HG03196 (cell line): ENCODE results near the gene LSP1.

ENCODE experiments used
- ATAC-seq: cut with Tn5 transposase; IDR thresholded peaks from one replicate; pipeline ENCODE4 v1.9.1; 2021; ENCODE audit not compliant: unreplicated experiment

The LSP1 gene

DNA sequence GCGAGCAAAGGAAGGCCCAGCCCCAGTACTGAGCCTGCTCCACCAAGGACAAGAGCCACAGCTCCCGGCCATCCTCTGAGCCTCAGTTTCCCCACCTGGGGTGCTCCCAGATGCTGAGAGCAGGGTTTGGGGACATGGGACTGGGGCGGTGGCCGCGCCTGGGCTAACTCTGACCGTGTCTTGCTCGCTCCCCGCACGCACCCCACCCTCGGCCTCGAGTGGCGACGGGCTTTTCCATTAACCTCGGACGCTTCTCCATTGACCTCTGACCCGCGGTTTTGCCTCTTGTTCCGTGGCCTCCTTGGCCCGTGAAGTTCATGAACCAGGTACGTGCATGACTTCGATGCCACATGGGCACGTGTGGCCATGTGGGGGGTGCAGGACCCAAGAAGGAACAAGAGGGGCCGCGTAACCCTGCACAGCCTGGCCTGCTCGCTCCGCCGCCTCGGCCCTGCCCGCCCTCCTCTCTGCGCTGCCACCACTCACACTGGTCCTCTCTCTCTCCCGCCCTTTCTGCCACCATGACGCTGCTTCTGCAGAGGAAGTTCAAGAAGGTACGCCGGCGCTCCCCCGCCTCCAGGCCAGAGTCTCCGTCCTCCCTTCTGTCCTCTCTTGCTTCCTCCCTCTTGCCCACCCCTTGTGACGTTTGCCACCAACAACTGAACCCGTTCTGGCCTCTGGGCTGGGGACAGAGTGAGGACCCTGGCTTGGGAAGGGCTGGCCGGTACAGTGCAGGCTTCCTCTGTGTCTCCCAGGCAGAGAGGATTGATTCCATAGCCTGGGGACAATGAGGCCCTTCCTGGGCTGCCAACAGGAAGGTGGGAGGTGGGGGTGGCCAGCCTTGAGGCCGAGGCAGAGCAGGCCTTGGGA lies 73.5 kb downstream of the LSP1 start:
- no peak for ATAC-seq

DNA sequence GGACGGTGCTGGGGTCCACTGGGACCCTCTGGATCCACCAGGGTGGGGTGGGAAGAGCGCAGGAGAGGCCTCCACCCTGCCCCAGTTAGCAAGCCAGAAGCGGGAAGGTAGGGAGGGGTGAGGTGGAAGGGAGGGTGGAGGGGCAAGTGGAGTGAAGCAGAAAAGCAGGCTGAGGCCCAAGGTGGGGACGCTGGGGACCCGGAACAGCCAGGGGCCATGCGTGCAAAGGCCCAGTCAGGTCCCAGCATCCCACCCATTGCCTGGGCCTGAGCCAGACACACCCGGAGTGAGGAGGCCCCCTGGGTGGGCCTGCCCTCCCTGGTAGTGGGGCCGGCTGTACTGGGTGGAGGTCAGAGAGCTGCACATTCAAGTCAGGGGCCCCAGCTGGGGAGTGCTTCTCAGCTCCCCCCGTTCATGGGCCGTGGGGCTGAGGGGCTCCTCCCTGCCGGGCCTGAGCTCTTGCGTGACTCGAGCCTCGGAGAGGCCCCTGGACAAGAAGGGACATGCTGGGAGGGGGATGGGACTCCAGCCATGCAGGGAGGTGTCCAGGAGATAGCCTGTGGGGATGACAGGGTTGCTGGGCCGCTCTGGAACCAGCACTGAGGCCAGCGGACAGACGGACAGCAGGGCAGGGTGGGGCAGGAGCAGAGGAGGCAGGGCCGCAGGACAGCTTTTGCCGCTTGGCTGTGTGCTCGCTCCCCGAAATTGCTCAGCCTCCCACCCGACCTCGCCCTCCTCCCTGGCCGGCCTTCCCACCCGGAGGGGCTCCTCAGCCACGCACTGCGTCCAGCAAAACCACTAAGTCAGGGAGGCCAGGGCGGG lies 74.4 kb downstream of the LSP1 start:
- no peak for ATAC-seq

DNA sequence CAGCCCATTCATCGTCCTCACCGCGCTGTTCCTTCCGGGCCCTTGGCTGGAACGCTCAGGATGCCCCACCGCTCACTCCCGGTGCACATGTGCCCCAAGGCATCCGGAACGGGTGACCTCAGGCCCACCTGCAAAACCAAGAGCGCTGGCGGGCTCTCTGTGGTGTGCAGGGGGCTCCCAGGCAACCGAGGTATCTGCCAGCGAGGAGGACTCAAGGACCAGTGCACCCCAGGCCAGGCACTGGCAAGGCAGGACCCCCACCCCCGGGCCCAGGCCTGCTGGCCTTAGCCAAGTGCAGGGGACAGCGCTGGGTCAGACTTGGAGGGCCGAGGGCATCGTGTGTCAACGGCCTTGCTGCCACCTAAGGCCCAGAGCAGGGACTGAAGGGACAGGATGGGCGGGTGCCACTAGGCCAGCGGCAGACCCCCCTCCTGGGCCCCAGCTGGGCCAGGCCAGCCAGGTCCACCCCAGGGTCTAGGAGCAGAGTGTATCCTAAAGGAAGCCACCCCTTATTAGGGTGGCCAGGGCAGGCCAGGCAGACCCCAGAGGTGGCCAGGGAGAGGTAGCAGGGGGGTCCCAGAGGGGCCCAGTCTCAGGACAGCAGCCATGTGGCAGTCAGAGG lies 75.1 kb downstream of the LSP1 start:
- ATAC-seq, result no peak

DNA sequence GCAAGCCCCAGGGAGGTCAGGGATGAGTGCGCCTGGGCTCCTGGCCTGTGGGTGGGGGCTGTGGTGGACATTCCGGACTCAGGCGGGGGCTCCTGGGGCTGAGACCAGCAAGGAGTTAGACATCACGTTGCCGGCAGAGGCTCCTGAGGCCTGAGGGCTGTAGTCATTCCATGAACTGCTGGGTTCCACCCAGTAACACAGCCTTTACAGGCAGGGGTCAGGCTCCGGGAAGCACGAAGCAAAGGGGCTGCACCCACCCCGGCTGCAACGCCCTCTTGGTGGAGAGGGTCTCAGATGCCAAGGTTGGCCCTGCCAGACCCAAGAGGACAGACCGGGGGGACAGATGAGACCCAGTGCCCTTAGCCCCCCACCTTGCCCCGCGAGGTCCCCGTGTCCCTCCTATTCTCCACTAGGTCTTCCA lies 75.6 kb downstream of the LSP1 start:
- ATAC-seq, result no peak

DNA sequence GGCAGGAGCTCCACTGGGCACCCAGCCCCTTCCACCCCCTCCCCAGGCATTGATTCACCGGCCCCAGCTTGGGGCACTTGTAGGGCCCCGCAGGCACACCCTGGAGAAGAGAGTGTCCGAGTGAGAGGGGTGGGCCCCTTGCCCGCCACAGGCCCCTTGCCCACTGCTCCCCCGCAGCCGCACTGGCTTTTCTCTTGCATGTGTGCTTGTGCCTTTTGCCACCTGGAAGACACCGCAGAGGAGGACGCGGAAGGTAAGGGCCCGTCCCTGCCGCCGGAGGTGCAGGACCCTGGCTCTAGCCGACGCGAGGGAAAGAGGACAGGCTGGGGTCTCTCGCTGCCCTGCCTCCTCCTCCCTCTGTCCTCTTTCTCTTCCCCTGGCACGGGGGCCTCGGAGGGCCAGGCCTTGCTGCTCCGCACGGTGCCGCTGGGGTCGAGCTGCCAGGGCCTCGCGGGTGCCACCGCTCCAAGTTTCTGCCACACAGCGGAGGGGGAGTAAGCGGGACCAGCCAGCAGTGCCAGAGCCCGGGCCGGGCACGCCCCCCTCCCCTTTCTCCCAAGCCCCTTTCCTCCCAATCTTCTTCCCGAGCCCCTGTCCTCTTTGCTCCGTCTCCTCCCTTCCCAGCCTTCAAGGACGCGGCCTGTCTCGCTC lies 76.1 kb downstream of the LSP1 start:
- no peak for ATAC-seq

DNA sequence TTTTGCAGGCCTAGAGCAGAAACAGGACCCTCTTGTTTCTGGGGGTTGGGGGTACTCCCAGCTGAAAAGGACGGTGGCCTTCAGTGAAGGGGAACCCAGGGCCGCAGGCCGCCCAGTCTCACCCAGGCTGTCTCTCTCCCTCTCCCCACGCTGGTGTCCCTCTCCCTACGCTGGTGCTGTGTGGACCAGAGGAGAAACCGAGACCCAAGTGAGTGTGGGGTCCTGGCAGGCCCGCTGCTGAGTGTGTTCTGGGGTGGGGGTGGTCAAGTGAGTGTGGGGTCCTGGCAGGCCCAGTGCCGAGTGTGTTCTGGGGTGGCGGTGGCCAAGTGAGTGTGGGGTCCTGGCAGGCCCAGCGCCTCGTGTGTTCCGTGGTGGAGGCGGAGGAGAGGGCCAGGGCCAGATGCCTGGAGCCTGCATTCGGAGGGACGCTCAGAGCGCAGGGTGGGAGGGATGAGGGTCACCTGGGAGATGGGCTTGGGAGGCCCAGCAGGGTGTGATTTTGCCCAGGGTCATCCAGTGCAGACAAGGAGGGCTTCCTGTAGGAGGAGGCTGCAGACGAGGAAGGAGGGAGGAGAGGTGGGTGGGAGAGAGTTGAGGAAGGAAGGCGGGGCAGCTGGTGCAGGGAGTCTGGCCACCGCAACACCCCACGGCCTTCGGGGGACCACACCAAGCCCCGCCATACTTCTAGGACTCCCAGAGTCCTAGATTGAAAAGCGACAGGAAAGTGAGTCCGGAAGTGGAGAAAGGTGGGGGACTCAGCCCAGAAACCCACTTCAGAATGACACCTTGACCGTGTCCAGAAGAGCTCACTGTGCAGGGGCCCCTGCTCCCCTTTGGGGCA lies 77.0 kb downstream of the LSP1 start:
- ATAC-seq, result no peak

DNA sequence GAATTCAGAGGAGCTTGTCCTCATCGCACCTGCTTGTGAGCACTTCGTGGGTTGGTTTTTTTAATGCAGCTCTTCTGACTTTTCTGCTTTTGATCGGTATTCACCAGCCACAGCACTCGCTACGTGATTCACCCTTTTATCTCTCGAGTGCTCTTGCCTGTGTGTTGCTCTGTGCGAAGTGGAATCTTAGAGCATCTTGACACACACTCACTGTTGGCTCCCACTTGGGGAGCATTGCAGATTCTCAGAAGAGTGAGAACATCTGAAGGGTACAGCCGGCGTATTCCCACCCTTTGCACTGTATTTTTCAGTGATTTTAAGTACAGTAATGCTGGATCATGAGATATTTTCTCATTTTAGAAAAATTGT lies 77.6 kb downstream of the LSP1 start:
- no peak for ATAC-seq

DNA sequence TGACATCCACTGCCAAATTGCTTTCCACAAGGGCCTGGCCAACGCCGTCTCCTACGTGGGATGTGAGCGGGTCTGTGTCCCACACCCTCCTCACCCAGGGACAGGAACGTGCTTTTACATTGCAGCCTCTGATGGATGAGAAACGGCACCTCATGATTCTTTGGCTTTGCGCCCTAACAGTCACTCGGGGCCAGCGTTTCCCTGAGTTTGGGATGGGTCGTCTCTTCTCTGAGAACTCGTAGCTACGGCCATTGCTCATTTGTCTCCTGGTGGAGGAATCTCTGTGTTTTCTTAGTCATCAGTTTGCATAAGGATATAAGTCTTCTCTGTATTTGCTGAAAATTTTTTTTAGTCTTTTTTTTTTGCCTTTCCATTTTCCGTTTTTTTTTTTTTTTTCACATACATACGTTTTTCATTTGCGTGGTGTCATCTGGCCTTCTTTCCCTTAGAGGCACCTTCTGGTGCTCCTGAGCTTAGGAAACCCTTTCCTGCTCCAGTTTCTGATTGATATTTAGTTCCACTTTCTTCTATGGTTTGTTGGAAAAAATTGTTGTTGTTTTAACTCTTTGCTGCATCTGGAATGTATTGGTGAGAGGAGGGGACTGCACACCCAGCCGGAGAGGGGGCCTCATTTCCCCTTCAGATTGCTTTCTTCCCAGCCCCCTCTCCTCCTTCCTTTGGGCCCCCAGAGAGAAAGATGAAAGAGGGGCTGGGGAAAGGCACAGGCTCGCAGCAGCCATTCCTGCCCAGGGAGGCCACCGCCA lies 78.6 kb downstream of the LSP1 start:
- ATAC-seq, result no peak

DNA sequence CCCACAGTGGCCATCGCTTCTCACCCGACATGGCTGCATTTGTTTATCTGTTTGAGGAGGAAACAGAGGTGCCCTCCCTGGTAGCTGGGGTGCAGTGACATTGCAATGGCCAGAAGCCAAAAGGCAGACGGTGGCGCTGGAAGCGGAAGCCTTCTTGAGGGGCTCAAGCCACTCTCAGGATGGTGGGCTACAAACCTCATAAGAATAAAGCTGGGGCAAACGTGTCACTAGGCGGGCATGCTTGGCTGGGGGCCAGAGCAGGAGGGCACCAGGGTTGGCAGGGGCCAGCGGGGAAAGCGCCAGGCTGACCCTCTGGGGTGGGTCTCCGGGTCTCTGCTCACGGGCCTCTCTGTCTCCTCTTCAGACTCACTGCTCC lies 79.2 kb downstream of the LSP1 start:
- no peak for ATAC-seq

DNA sequence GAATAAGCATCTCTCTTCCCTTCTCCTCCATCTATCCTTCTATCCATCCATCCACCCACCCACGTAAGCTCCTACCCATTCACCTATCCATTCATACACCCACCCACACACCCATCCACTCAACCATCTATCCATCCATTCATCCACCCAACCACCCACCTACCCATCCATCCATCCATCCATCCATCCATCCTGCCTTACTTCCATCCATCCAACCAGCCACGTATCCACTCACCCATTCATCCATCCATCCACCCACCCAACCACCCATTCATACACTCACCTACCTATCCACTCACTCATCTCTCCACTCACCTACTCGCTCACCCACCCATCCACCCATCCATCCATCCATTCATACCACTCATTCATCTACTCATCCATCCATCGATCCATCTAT lies 79.8 kb downstream of the LSP1 start:
- no peak for ATAC-seq

DNA sequence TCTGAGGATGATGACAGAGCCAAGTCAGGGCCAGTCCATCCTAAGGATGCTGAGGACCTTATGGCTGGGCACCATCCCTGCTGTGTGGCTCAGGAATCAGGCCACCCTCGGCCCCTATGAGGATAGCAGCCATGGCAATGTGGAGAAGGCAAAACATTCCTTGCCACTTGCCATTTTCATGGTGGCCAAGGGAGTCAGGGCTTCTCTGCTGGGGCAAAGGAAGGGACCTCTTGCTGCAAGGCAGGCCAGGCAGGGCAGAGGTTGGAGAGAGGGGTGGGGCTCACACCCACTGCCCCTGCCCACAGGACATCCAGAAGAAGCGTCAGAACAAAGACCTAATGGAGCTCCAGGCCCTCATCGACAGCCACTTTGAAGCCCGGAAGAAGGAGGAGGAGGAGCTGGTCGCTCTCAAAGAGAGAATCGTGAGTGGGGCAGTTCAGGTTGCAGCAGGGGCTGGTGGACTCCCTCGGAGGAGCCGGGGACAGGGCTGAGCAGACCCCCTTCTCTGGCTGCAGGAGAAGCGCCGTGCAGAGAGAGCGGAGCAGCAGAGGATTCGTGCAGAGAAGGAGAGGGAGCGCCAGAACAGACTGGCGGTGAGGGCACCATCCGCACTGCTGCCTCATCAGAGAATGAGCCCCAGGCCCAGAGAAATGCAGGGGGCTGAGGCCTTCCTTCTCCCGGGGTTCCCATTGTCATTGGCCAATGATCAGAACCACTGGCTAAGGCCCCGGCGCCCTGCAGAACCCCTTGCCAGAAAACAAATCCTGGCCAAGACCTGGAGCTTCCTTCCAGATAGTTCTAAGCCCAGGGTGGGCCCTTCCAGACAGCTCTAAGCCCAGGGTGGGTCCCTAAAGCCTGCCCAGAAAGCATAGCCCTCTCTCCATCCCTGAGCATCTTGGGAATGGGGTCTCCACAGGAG lies 80.8 kb downstream of the LSP1 start:
- no peak for ATAC-seq

DNA sequence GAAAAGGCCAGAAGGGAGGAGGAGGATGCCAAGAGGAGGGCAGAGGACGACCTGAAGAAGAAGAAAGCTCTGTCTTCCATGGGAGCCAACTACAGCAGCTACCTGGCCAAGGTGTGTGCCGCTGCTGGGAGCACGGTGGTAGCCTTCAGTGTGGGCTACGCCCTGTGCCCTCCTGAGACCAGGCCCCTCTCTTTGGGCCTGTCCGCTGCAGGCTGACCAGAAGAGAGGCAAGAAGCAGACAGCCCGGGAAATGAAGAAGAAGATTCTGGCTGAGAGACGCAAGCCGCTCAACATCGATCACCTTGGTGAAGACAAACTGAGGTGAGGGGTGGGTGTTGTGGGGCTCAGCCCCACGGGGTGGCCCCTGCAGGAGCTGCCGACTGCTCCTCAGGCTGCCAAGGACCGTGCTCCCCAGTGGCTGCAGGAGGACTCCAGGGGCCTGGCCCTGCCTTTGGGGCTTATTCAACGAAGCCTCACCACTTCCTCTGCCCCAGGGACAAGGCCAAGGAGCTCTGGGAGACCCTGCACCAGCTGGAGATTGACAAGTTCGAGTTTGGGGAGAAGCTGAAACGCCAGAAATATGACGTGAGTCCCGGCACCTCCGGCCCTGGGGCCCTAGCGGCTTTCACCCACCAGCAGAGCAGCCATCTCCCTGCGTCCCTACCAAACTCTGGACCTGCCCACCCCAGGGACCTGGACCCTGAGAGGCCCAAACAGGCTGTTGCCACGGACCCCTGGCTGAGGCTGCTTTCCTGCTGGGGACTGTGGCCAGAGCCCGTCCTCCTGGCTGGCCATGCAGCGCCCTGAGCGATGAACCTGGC lies 81.7 kb downstream of the LSP1 start:
- no peak for ATAC-seq

DNA sequence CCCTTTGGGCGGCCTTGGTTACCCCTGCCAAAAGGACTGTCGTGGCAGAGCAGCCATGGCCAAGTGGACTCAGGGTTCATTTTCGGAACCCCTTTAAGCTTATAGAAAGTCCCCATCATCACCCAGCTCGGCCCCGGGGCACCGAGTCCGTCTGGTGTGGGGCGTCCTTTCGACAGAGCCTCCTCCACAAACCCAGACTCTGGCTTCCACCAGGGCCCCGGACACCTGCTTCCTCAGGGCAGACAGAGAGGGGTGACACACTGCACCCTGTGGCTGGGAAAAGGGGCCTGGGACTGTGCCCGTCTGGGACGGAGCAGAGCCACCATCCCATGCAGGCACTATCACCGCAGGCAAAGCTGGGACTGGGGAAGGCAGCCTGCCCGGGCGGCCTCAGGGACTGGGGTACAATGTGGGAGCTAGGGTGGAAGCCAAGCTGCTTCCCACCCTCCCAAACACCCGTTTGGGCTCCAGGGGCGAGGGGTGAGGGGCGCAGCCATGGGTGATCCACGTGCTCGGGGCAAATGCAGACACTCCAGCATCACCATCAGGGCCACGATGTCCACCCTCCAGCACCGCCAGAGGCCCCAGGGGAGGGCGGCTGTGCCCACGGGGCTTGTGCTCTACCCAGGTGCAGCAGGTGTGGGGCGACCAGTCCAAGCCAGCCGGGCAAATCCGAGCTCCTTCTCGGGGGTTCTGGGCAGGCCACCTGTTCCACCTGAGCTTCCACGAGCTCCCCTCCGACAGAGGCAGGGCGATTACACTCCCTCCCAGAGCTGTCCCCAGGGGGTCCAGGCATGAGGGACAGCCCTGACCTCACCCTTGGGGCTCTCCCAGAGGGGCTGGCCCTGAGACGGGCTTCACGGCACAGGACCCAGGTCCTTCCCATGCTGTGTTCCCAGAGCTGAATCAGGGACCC lies 82.5 kb downstream of the LSP1 start:
- ATAC-seq, result no peak

DNA sequence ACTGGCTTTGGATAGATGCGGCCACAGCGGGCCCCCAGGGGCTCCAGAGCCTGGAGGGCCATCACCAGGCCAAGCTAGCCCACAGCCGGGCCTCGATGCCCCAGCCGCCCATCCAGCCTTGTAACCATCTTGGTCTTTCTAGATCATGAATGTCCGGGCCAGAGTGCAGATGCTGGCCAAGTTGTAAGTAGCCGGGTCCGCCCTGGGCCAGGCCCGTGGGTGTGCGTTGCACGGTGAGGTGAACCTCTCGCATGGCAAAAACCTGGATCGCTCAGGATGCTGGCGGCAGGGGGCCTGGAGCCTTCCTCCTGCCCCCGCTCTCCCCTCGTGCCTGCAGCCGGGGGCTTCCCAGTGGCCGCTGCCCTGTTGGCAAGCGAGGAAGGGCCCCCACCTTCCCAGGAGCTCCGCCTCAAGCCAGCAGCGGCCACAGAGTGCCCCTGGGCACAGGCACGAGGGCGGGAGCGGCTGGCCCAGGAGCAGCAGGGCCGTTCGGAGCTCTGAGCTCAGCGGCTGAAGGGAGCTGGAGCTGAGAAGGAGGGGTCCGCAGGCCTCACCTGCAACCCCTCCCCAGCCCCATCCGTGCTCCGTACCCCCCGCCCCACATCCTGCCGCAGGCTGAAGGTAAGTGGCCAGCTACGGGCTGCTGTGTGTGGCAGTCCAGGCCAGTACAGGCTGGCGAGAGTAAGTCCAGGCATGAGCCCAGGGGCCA lies 83.3 kb downstream of the LSP1 start:
- ATAC-seq, result no peak

DNA sequence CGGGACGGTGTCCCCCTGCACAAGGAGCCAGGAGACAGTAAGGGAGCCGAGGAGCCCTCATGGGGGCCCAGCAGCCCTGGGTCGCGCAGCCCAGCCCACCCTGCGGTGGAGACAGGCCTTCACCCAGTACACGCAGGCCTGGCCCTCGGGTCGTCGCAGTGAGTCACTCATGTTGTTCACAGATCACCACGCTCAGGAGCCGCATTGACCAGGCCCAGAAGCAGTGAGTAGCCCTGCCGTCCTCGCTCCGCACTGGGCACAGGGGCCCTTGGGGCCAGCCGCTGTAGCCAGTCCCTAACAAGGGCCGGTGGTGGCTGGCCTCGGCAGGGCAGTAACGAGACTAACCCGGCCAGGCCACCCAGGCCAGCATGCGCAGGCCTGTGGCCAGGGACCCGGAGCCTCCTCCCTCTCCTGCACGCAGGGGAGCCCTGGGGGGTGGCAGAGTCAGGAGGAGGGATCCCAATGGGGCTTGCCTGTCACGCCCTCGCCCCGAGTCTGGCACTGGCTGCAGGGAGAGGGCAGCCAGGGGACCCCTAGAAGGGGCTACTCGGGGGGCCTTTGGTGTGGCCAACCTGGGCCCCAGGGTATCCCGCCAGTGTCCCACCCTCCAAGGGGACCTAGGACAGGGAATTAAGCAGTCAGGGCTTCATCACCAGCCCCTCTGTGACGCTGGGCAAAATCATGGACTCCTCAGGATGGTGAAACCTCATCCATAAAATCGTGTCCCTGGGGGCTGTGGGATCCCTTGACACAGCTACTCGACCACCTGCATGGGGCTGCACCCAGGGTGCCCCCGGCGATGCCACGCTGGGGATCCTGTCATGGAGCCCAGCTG lies 84.1 kb downstream of the LSP1 start:
- no peak for ATAC-seq
